Caco-2 (cell line): ENCODE measurements around the gene PPP2R5A. TPM values are rescaled to one million over a fixed set of nuclear protein-coding genes. Genes with fewer than 3 reads are reported as not detected.
"Not testable (repeated sequence)": the region's sequence is repeated elsewhere in the genome, so short reads cannot be mapped to it uniquely, and the experiment has no call there.

Experiments
- BruUV-seq: library from RNA; stranded (reverse); fragments of 400-500 nt; replicated peaks from 2 replicates; lab custom pipeline; 2021; lab: Mats Ljungman, UMichigan
- CTCF ChIA-PET: fragments of 300-600 bp; sonication (Branson Sonifier 250); formaldehyde crosslinking; loops from one replicate; lab custom pipeline; 2022; ENCODE audit warnings: antibody characterized with exemption; lab: Charles Lee
- POLR2A ChIA-PET: fragments of 300-600 bp; sonication (Branson Sonifier 250); formaldehyde crosslinking; loops from one replicate; lab custom pipeline; 2022; ENCODE audit warnings: antibody characterized with exemption; lab: Charles Lee
- DNase-seq, 2 experiments: peaks; one replicate each; pipeline versions ENCODE4 v3.0.0 to v3.0.0-alpha.2; 2020 to 2022
- H3K27me3 ChIP-seq: replicated peaks from 2 replicates; pipeline ENCODE4 v1.6.0; 2011; ENCODE audit warnings: low read length; ENCODE audit not compliant: control insufficient read depth, insufficient read depth
- H3K36me3 ChIP-seq: 2 replicates; pipeline ENCODE4 v1.5.1; 2011; ENCODE audit warnings: low read length; ENCODE audit not compliant: control insufficient read depth, insufficient read depth
- H3K4me1 ChIP-seq: fragments of 250-450 bp; sonication (Bioruptor Pico); 2 replicates; pipeline ENCODE4 v1.5.1; 2020; ENCODE audit warnings: mild to moderate bottlenecking
- H3K4me3 ChIP-seq: 2 replicates; pipeline ENCODE4 v1.5.1; 2011; ENCODE audit warnings: low read depth, mild to moderate bottlenecking, control low read depth, low read length
- H3K9me3 ChIP-seq: fragments of 250-450 bp; sonication (Bioruptor Pico); 2 replicates; pipeline ENCODE4 v1.5.1; 2020; ENCODE audit warnings: mild to moderate bottlenecking, moderate library complexity
- H3K27ac Mint-ChIP-seq: one replicate; pipeline ENCODE4 v1.8.0; 2022; ENCODE audit warnings: mixed read lengths; ENCODE audit not compliant: unreplicated experiment
- H3K27me3 Mint-ChIP-seq: one replicate; pipeline ENCODE4 v1.8.0; 2022; ENCODE audit warnings: mixed read lengths; ENCODE audit not compliant: insufficient read depth, unreplicated experiment
- H3K36me3 Mint-ChIP-seq: one replicate; pipeline ENCODE4 v1.8.0; 2022; ENCODE audit warnings: mild to moderate bottlenecking, mixed read lengths; ENCODE audit not compliant: insufficient read depth, unreplicated experiment
- H3K4me1 Mint-ChIP-seq: one replicate; pipeline ENCODE4 v1.8.0; 2022; ENCODE audit warnings: low read depth, mixed read lengths; ENCODE audit not compliant: unreplicated experiment
- H3K4me3 Mint-ChIP-seq: one replicate; pipeline ENCODE4 v1.8.0; 2022; ENCODE audit warnings: mild to moderate bottlenecking, moderate library complexity, mixed read lengths; ENCODE audit not compliant: unreplicated experiment
- H3K9me3 Mint-ChIP-seq: one replicate; pipeline ENCODE4 v1.8.0; 2022; ENCODE audit warnings: mixed read lengths; ENCODE audit not compliant: unreplicated experiment
- CTCF ChIP-seq, 2 experiments: fragments of 200-600 bp in 1 of 2; IDR thresholded peaks; 1 replicate in 1 of 2; 2 replicates in 1 of 2; pipeline versions ENCODE4 v1.5.1 to v1.8.0; 2011 to 2022; ENCODE audit warnings: antibody characterized with exemption in 1 of 2, control low read depth in 1 of 2, inconsistent platforms in 1 of 2, low read depth in 1 of 2, low read length in 1 of 2, mild to moderate bottlenecking in 1 of 2, moderate library complexity in 1 of 2; ENCODE audit not compliant: insufficient read depth in 1 of 2, severe bottlenecking in 1 of 2, unreplicated experiment in 1 of 2
- intact Hi-C: fragments of 100-400 bp; cut with micrococcal nuclease; formaldehyde crosslinking; loops from one replicate; pipeline ENCODE4 v1.10.0; 2022; ENCODE audit not compliant: unreplicated experiment
- total RNA-seq: library from RNA; stranded (reverse); gene quantifications from 2 replicates; pipeline ENCODE4 v1.2.3, GENCODE V29; 2022

Gene PPP2R5A
- total RNA-seq, 1 experiment from 2014 or later, result 49.4 TPM

- no peaks in the 10 kb centered on the region for H3K9me3 Mint-ChIP-seq
- DNase-seq, result no peak
- peaks cover 12% of the 10 kb centered on the region for H3K36me3 Mint-ChIP-seq
- H3K27me3 Mint-ChIP-seq, result no peaks in the 10 kb centered on the region
- H3K27me3 ChIP-seq, result no peaks in the 10 kb centered on the region
- TF ChIP-seq CTCF (IDR thresholded peaks at IDR 0.05; ENCODE audit: insufficient read depth in 1 of 2, low read depth in 1 of 2, low read length in 1 of 2, severe bottlenecking in 1 of 2, unreplicated experiment in 1 of 2), result no peak
- H3K4me1 Mint-ChIP-seq, result peaks cover 12% of the 10 kb centered on the region
- H3K9me3 ChIP-seq, result no peaks in the 10 kb centered on the region
- BruUV-seq, result no TSS peak
- H3K4me3 ChIP-seq, result no peak overlapping the region
- ChIA-PET CTCF (no interaction called here), POLR2A (no interaction called here)
- intact Hi-C loops, result loop anchor here (2.0 kb wide), 2 partner anchors 247 to 255 kb away; no protein-coding TSS in a partner anchor
- H3K4me3 Mint-ChIP-seq, result no peak overlapping the region
- peaks cover 22% of the 10 kb centered on the region for H3K4me1 ChIP-seq
- H3K36me3 ChIP-seq, result no peaks in the 10 kb centered on the region
- H3K27ac Mint-ChIP-seq, result no peak overlapping the region
Measured at GRCh38 chr1:212317916-212318315, 32.7 kb downstream of the PPP2R5A start.

- H3K27me3 ChIP-seq, DNase-seq, H3K9me3 Mint-ChIP-seq, BruUV-seq, H3K27ac Mint-ChIP-seq, H3K4me1 Mint-ChIP-seq, POLR2A ChIA-PET, H3K4me3 Mint-ChIP-seq, intact Hi-C loops, H3K4me1 ChIP-seq, H3K27me3 Mint-ChIP-seq, CTCF ChIA-PET, H3K36me3 ChIP-seq, H3K9me3 ChIP-seq, H3K4me3 ChIP-seq: not testable (repeated sequence)
- peaks cover 12% of the 10 kb centered on the region for H3K36me3 Mint-ChIP-seq
Measured at GRCh38 chr1:212321031-212321430, 35.8 kb downstream of the PPP2R5A start.

GRCh38 chr1:212323066-212323465 is 37.9 kb downstream of the PPP2R5A start:
- H3K9me3 ChIP-seq, result no peaks in the 10 kb centered on the region
- no peak overlapping the region for H3K4me3 Mint-ChIP-seq
- intact Hi-C loops, result no loop called here
- TF ChIP-seq CTCF (IDR thresholded peaks at IDR 0.05; ENCODE audit: insufficient read depth in 1 of 2, low read depth in 1 of 2, low read length in 1 of 2, severe bottlenecking in 1 of 2, unreplicated experiment in 1 of 2), result no peak
- POLR2A ChIA-PET, result no interaction called here
- no peaks in the 10 kb centered on the region for H3K4me1 ChIP-seq
- H3K36me3 ChIP-seq, result no peaks in the 10 kb centered on the region
- no peaks in the 10 kb centered on the region for H3K9me3 Mint-ChIP-seq
- H3K27ac Mint-ChIP-seq, result no peak overlapping the region
- no peak overlapping the region for H3K4me3 ChIP-seq
- no peak for DNase-seq
- CTCF ChIA-PET, result no interaction called here
- H3K27me3 ChIP-seq, result no peaks in the 10 kb centered on the region
- no peaks in the 10 kb centered on the region for H3K27me3 Mint-ChIP-seq
- no peaks in the 10 kb centered on the region for H3K4me1 Mint-ChIP-seq
- peaks cover 6% of the 10 kb centered on the region for H3K36me3 Mint-ChIP-seq
- no TSS peak for BruUV-seq

GRCh38 chr1:212326541-212326940 is 41.3 kb downstream of the PPP2R5A start:
- CTCF ChIA-PET, result no interaction called here
- TF ChIP-seq CTCF (IDR thresholded peaks at IDR 0.05; ENCODE audit: insufficient read depth in 1 of 2, low read depth in 1 of 2, low read length in 1 of 2, severe bottlenecking in 1 of 2, unreplicated experiment in 1 of 2), result no peak

More at GRCh38 chr1:212326541-212326940, 41.3 kb downstream of the PPP2R5A start:
- Mint-ChIP-seq H3K27ac (no peak overlapping the region), H3K9me3 (no peaks in the 10 kb centered on the region), H3K27me3 (no peaks in the 10 kb centered on the region), H3K4me3 (no peak overlapping the region), H3K4me1 (no peaks in the 10 kb centered on the region), H3K36me3 (no peaks in the 10 kb centered on the region)
- POLR2A ChIA-PET, result interaction anchor here (0.7 kb wide), 1 partner anchor 41 kb away, joined by 3 read pairs; the partner anchor contains the start of gene PPP2R5A
- no peaks in the 10 kb centered on the region for H3K27me3 ChIP-seq
- H3K9me3 ChIP-seq, result no peaks in the 10 kb centered on the region
- intact Hi-C loops, result no loop called here
- DNase-seq, result no peak
- no peak overlapping the region for H3K4me3 ChIP-seq
- no peaks in the 10 kb centered on the region for H3K4me1 ChIP-seq
- no peaks in the 10 kb centered on the region for H3K36me3 ChIP-seq
- BruUV-seq, result no TSS peak
